Islet of Langerhans (tissue), 1 donor: ENCODE measurements around the gene MTX1.
"Not testable (repeated sequence)": the region's sequence is repeated elsewhere in the genome, so short reads cannot be mapped to it uniquely, and the experiment has no call there.

Source experiments
- FAIRE-seq: peaks from one replicate; lab custom pipeline; 2011; peaks lifted over from hg19 to GRCh38; lab: Jason Lieb, UNC

Gene MTX1

DNA sequence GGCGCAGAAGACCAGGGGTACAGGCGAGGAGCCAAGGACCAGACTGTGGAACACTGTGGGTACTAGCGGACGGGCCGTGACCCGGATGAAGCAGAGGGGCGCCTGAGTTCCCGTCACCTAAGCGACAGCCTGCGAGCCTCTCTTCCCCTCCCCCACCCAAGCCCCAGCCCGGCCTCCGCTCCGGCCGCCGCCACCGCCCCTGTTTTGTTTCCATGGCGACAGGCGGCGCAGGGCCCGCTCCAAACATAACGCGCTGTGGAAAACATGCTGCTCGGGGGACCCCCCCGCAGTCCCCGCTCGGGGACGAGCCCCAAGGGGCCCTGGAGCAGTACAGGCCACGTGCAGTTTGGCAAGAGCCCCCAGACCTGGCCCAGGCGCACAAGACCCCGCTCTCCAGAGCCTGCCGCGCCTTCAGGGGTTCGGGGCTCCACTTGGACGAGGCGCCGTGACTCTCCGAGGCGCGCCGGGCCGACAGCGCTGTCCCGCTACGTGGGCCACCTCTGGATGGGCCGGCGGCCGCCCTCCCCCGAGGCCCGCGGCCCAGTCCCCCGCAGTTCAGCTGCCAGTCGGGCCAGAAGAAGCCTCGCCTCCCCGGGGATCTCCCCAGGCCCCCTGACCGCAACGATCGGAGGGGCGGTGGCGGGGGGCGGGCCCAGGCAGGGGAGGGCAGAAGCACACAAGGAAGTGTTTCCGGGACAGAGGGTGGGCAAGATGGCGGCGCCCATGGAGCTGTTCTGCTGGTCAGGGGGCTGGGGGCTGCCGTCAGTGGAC, at the start of gene MTX1:
Gene MTX1 (plus strand): TSS at position 155 of the 771 bp plus-strand sequence. CDS start 110 bp downstream, at position 265.
- FAIRE-seq: no peak

- no peak for FAIRE-seq
Observed at GRCh38 chr1:155158991-155159390, 49.5 kb upstream of the MTX1 start.

- FAIRE-seq: no peak
Observed at GRCh38 chr1:155160128-155160527, 48.4 kb upstream of the MTX1 start.

DNA sequence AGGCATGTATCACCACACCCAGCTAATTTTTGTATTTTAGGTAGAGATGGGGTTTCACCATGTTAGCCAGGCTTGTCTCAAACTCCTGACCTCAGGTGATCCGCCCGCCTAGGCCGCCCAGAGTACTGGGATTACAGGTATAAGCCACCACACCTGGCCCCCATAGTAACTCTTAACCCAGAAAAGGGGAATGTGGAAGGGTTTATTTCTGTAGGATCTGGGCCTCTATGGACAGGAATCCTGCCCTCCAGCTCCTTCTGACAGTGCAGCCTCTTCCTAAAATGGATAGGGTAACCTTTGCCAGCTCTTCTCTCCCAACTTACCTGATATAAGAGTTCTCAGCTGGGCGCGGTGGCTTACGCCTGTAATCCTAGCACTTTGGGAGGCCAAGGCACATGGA, 45.9 kb upstream of the MTX1 start:
- FAIRE-seq: not testable (repeated sequence)

DNA sequence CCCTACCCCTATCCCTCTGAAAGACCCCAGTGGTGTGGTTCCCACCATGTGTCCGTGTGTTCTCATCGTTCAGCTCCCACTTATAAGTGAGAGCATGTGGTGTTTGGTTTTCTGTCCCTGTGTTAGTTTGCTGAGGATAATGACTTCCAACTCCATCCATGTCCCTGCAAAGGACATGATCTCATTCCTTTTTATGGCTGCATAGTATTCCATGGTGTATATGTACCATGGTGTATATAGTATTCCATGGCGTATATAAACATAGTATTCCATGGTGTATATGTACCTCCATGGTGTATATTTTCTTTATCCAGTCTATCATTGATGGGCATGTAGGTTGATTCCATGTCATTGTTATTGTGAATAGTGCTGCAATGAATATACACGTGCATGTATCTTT, 44.7 kb upstream of the MTX1 start:
- not testable (repeated sequence) for FAIRE-seq

- not testable (repeated sequence) for FAIRE-seq
Observed at GRCh38 chr1:155164625-155165024, 43.9 kb upstream of the MTX1 start.

DNA sequence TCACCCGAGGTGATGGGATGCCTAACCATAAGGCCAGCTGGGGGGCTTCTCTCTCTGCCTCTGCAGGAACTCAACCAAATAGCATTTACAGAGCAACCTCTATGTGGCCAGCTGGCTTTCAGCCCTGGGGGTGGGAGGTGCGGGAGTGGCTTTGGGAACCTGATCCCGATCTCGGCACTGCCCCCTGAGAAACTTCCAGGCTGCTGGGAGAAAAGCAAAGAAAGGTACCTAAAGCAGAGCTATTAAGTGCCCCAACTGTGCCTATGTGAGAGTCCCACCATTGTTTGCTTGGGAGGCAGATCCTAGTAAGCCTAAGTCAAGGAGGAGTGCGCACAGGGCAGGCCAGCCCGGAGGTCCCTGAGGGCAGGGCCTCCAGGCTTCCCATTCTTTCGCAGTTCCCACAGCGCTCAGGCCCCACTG, 42.4 kb upstream of the MTX1 start:
- no peak for FAIRE-seq

DNA sequence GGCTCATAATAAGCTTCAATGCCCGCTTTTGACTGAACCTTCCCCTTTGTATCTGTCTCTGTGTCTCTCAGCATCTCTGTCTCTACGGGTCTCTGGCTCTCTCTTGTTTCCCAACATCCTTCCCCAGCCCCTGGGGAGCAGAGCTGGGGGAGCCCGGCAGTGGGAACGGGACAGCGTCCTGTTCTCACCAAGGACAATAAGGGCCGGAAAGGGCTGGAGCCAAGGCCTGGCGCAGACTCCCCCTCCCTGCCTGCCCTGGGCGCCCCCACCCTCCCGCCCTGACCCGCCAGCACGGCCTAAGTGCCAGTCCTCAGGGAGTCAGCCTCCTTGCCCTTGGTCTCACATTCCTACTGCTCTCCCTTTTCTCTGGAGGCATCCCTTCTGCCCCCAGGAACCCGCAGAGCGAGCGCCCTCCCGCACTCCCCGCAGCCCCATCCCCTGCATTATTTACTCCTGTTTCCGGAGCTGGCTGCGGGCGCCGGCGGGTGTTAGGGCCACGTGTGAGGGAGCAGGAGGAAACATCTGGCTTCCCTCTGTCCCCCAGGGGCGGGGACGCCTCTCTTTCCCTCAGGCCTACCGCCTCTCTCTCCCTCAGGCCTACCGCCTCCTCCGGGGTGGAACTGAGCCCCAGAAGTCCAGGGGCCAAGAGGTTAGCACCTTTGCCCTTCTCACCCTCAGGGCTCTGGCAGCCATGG, 41.9 kb upstream of the MTX1 start:
- no peak for FAIRE-seq

GRCh38 chr1:155167166-155168104, 41.1 kb upstream of the MTX1 start:
- no peak for FAIRE-seq

DNA sequence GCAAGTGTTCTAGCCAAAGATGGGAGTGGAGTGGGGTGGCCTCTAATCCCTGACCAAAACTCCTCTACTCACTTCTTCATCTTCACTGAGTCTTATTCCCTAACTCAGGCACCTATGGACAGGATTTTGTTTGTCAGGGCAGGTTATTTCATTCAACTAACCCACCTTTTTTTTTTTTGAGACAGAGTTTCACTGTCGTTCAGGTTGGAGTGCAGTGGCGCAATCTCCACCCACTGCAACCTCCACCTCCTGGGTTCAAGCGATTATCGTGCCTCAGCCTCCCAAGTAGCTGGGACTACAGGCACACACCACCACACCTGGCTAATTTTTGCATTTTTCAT, 40.4 kb upstream of the MTX1 start:
- not testable (repeated sequence) for FAIRE-seq

DNA sequence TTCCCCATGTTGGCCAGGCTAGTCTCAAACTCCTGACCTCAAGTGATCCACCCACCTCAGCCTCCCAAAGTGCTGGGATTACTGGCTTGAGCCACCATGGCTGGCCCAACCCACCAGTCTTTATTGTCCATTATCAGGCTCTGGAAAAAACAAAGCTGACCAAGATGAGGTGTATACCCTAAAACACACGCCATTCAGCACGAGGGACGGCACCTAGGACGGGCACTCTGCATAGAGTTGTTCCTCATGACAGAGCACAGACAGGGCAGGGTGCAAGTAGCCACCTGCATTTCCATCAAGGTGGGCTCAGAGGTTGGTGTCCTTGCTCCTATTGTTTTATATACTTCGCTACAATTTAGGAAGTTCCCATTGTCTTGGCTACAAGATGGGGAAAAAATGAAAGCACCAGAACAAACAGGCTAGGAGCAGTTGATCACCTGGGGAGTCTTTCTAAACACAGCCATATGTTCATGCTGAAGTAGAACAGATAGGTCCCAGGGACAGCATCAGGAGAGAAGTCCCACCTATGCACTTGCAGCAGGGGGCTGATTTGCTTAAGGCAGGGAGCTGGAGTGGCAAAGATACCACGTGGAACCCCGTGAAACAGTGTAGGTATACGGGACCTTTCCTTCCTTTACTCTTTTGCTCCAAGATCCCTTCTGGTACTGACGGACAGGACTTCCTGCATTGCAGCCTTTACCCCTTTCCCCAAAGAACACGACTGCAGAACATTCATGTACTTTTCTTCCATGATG, 39.9 kb upstream of the MTX1 start:
- no peak for FAIRE-seq

GRCh38 chr1:155169541-155169940, 39.0 kb upstream of the MTX1 start:
- no peak for FAIRE-seq

- no peak for FAIRE-seq
Observed at GRCh38 chr1:155170101-155170785, 38.3 kb upstream of the MTX1 start.

DNA sequence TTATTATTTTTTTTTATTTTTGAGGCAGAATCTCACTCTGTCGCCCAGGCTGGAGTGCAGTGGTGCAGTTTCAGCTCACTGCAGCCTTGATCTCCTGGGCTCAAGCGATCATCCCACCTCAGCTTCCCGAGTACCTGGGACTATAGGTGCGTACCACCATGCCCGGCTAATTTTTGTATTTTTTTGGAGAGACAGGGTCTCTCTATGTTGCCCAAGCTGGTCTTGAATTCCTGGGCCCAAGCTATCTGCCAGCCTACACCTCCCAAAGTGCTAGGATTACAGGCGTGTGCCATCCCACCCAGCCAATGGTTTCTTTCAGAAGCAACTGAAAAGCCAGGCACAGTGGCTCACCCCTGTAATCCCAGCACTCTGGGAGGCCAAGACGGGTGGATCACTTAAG, 37.7 kb upstream of the MTX1 start:
- FAIRE-seq: no peak

DNA sequence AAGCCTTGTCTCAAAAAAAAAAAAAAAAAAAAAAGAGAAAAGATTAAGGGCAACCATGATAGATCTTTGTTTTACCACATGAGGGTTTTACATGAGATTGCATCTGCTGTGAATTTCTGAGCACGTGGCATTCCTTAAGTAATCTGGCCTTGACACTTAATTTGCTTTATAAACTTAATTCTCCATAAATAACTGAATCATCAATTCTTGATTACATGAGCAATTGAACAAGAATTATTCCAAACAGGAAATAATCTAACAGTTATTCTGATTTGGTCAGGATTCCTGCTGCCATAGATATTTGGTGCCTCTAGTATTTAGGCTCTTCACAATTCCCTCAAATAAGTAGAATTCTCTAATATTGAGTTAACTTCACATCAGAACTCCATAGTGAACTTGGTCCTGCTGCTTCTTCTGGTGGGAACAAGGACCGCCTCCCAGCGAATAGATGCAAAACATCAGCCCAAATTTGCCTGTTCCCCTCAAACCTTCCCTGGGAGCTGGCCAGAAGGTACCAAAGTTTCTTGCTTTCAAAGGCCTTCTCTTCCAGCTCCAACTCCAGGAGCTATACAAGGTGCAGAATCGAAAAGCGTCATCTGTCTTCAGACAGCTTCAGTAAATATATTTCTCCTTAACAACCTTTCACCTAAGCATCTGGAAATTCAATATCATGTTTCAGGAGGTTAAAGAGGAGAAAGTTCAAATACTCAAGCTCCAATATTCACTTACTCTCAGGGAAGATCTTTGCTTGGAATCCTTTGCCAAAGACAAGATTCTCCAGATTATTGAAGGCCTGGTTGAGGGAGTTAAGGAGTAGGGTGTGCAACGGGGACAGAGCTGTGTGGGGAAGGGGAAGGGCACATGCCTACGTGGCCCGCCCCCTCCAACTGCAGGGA, 36.4 kb upstream of the MTX1 start:
- no peak for FAIRE-seq

DNA sequence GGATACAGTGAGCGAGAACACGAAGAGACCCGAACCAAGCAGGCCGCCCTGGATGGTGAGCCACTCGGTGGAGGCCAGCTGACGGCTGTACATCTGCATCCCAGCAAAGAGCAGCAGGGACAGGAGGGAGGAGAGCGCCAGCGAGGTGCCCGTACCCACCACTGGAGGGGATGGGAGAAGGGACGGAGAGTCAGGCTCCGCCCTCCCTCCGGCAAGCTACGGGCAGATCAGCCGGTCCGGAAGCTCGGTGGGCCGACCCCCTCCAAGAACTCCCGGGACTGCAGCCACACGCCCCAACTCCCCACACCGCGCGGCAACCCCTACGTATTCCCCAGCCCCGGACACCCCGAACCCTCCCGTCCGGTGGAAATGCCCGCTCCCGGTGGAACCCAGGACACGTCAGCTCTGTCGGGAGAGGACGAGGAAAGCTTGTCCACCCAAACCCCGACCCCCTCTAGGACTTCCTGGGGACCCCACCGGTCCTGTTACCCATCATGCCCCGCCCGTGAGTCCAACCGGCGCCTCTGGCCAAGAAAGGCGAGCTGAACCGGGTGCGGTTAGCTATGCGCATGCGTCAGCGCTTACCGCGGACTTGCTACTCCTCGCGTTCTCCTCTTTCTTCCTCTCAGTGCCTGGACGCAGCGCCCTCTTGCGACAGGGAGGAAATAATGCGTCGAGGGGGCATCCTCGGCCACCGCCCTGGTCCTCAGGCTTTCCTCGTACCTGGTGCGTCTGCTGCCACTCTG, 35.6 kb upstream of the MTX1 start, which contains the start of gene KRTCAP2:
Gene KRTCAP2 (minus strand): TSS at position 573 of the 746 bp plus-strand sequence. CDS start 80 bp downstream, at position 493.
- FAIRE-seq: no peak

DNA sequence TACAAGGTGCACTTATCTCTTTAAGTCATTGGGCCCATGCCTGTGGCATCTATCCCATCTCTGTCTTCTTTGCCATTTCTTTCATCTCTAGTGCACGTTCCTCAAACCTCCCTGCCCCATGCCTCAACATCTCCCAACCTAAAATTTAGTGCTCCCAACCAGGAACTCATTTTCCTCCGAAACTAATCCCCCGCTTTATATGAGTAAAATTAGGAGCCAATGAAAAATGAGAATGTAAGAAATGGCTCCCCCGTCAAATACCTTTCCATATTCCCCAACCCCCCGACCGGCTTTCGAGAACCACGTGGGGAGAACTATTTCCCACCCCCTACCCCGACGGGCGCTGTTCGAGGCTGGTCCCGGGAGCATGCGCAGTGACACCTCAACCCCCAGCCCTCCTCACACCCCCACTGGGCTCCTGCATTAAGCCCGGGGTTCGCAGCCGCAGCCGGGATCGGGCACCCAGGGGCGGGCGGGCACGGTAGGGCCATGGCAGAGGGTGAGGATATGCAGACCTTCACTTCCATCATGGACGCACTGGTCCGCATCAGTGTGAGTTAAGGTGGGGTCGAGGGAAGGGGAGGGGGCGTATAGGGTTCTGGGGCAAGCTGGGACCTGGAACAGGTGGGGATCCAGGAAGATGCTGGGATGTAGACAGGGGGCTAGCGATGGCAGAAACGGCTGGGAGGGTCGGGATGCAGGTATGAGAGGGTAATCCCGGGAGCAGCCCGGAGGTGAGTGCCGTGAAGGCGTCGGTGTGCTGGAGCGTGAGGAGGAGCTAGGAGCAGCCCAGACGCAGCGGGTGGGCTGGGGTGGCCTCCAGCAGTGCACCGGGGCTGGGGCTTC, 34.8 kb upstream of the MTX1 start, which contains the start of gene TRIM46:
Gene TRIM46 (plus strand): TSS at position 372 of the 846 bp plus-strand sequence. CDS start 118 bp downstream, at position 490.
- no peak for FAIRE-seq
